Gastroesophageal sphincter (tissue), 3 donors: ENCODE results near the gene CASTOR1.

Experiments
- EP300 ChIP-seq: sonication (generic); formaldehyde crosslinking; IDR thresholded peaks from one replicate; pipeline ENCODE4 v1.6.1; 2017; ENCODE audit warnings: antibody characterized with exemption, mild to moderate bottlenecking
- POLR2A ChIP-seq, 2 donors: fragments of 450-650 bp; IDR thresholded peaks; one replicate each; pipeline ENCODE4 v1.6.1; 2017; ENCODE audit warnings: antibody characterized with exemption in 2 of 2, mild to moderate bottlenecking in 2 of 2, moderate library complexity in 1 of 2
- POLR2AphosphoS5 ChIP-seq: sonication (generic); formaldehyde crosslinking; IDR thresholded peaks from one replicate; pipeline ENCODE4 v1.6.1; 2017; ENCODE audit warnings: antibody characterized with exemption
- TF ChIP-seq, protein P1 (sequence below), 4 experiments: fragments of 200-600 bp in 2 of 4; fragments of 450-650 bp in 2 of 4; sonication (generic) in 1 of 4; IDR thresholded peaks; one replicate each; pipeline ENCODE4 v1.5.1; 2017 to 2019; ENCODE audit warnings: antibody characterized with exemption in 4 of 4, mild to moderate bottlenecking in 2 of 4, moderate library complexity in 2 of 4

DNA sequence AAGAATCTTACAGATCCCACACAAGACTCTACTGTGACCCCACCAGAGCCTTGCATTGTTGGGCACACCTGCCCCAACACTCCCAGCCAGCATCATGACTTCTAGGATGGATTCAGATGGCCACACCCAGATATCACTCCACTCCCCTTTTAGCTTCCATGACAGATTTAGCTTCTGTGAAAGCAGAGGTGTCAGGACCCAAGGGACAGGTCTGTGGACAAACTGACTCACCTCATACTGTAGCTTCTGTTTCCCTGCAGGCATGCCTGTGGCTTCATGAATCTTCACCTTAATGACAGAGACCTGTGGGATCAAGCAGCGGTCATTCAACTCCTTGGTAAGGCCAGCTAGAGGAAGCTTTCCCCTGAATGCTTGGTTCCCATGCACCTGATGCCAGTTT is 45.9 kb upstream of the CASTOR1 start:
- TF ChIP-seq POLR2A (IDR thresholded peaks at IDR 0.05): no peak
- TF ChIP-seq, protein P1, sequence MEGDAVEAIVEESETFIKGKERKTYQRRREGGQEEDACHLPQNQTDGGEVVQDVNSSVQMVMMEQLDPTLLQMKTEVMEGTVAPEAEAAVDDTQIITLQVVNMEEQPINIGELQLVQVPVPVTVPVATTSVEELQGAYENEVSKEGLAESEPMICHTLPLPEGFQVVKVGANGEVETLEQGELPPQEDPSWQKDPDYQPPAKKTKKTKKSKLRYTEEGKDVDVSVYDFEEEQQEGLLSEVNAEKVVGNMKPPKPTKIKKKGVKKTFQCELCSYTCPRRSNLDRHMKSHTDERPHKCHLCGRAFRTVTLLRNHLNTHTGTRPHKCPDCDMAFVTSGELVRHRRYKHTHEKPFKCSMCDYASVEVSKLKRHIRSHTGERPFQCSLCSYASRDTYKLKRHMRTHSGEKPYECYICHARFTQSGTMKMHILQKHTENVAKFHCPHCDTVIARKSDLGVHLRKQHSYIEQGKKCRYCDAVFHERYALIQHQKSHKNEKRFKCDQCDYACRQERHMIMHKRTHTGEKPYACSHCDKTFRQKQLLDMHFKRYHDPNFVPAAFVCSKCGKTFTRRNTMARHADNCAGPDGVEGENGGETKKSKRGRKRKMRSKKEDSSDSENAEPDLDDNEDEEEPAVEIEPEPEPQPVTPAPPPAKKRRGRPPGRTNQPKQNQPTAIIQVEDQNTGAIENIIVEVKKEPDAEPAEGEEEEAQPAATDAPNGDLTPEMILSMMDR (IDR thresholded peaks at IDR 0.05): no peak
- no peak for TF ChIP-seq POLR2AphosphoS5
- no peak for TF ChIP-seq EP300
